Suppressor macrophage treated with lipopolysaccharide for 4 hours (primary cell): ENCODE data around the gene NEDD4L.

Experiments used
- DNase-seq: peaks from one replicate; pipeline ENCODE4 v3.0.0-alpha.2; 2020

The NEDD4L gene

GRCh38 chr18:58300867-58301266 lies 256.8 kb downstream of the NEDD4L start:
- no peak for DNase-seq

- DNase-seq = no peak
These were observed 258.8 kb downstream of the NEDD4L start for GRCh38 chr18:58302811-58303210.

GRCh38 chr18:58303363-58303762 lies 259.3 kb downstream of the NEDD4L start:
- peak; percentile 47 for DNase-seq

GRCh38 chr18:58305792-58306191 lies 261.8 kb downstream of the NEDD4L start:
- no peak for DNase-seq

GRCh38 chr18:58307441-58307840 lies 263.4 kb downstream of the NEDD4L start:
- no peak for DNase-seq

GRCh38 chr18:58308463-58308862 lies 264.4 kb downstream of the NEDD4L start:
- no peak for DNase-seq

GRCh38 chr18:58309099-58309498 lies 265.1 kb downstream of the NEDD4L start:
- DNase-seq = no peak

GRCh38 chr18:58309610-58310239 lies 265.7 kb downstream of the NEDD4L start:
- DNase-seq = no peak

GRCh38 chr18:58310517-58310916 lies 266.5 kb downstream of the NEDD4L start:
- DNase-seq = no peak

GRCh38 chr18:58311390-58311789 lies 267.4 kb downstream of the NEDD4L start:
- no peak for DNase-seq

GRCh38 chr18:58313491-58314032 lies 269.5 kb downstream of the NEDD4L start:
- no peak for DNase-seq

- peak; percentile 93 for DNase-seq
These were observed 270.3 kb downstream of the NEDD4L start for GRCh38 chr18:58314284-58314683.

- DNase-seq = no peak
These were observed 271.0 kb downstream of the NEDD4L start for GRCh38 chr18:58315041-58315440.

- no peak for DNase-seq
These were observed 271.8 kb downstream of the NEDD4L start for GRCh38 chr18:58315739-58316215.

GRCh38 chr18:58316396-58317342 lies 272.6 kb downstream of the NEDD4L start:
- DNase-seq = peak; percentile 32

GRCh38 chr18:58319719-58320118 lies 275.7 kb downstream of the NEDD4L start:
- DNase-seq = no peak

GRCh38 chr18:58320907-58321561 lies 277.0 kb downstream of the NEDD4L start:
- no peak for DNase-seq

GRCh38 chr18:58321986-58322385 lies 278.0 kb downstream of the NEDD4L start:
- DNase-seq = peak; percentile 90

- no peak for DNase-seq
These were observed 278.4 kb downstream of the NEDD4L start for GRCh38 chr18:58322464-58322863.

GRCh38 chr18:58323866-58324762 lies 280.1 kb downstream of the NEDD4L start:
- DNase-seq = no peak

GRCh38 chr18:58324824-58325480 lies 280.9 kb downstream of the NEDD4L start:
- peak; percentile 35 for DNase-seq

- no peak for DNase-seq
These were observed 281.5 kb downstream of the NEDD4L start for GRCh38 chr18:58325494-58325893.
